DMS53 treated with DMSO at 0.1 percent for 48 hours (cell line): ENCODE data around the gene FOXD2.

Source experiments
- DNase-seq: peaks from one replicate; lab custom pipeline; 2025; ENCODE audit not compliant: unreplicated experiment; lab: John Stamatoyannopoulos, UW

FOXD2 gene

DNA sequence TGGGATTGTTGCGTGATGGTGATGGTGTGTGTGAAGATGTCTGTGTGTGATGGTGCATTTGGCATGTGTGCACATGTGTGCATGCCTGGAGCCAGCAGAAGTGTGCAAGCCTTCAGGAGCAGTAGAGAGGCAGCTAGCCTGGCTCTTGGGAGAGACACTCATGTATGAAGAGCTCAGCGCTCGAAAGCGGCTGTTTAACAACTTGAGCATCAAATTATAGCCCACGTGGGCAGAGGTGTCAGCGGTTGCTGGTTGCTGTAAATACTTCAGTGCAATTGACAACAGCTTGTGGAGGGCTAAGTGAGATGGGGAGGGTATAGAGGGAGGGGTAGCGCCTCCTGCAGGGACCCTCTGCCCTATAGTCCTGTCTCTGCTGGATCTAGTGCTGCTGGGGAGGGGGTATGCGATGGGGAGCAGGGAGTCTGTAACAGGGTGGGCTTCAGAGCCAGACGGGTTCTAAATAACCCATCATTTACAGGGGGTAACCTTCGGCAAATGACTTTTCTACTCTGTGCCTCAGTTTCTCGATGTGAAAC lies 21.5 kb downstream of the FOXD2 start:
- no peak for DNase-seq

GRCh38 chr1:47460040-47460439 lies 22.2 kb downstream of the FOXD2 start:
- DNase-seq, result no peak

GRCh38 chr1:47460456-47460855 lies 22.6 kb downstream of the FOXD2 start:
- DNase-seq, result no peak

- no peak for DNase-seq
These were observed 27.8 kb downstream of the FOXD2 start for GRCh38 chr1:47465605-47466004.

GRCh38 chr1:47468709-47469389 lies 31.0 kb downstream of the FOXD2 start:
- DNase-seq, result no peak

GRCh38 chr1:47469390-47469759 lies 31.5 kb downstream of the FOXD2 start:
- DNase-seq, result no peak

DNA sequence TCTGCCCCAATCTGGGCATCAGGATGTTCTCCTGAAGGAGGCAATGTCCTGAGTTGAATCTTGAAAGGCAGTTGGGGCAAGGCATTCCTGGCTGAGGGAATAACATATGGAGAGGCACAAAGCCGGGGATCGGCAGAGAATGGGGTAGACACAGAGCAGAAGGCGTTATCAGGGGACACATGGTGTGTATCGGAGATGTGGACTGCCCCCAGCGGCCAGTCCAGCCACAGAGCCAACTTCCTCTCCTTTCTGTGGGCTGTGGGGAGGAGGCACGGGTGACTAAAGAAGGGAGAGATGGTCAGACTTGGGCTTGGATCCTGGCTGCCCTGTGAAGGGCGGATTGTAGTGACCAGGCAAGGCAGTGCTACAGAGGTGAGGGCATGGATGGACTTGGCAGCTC lies 32.1 kb downstream of the FOXD2 start:
- no peak for DNase-seq

- DNase-seq, result no peak
These were observed 33.3 kb downstream of the FOXD2 start for GRCh38 chr1:47471163-47471562.

DNA sequence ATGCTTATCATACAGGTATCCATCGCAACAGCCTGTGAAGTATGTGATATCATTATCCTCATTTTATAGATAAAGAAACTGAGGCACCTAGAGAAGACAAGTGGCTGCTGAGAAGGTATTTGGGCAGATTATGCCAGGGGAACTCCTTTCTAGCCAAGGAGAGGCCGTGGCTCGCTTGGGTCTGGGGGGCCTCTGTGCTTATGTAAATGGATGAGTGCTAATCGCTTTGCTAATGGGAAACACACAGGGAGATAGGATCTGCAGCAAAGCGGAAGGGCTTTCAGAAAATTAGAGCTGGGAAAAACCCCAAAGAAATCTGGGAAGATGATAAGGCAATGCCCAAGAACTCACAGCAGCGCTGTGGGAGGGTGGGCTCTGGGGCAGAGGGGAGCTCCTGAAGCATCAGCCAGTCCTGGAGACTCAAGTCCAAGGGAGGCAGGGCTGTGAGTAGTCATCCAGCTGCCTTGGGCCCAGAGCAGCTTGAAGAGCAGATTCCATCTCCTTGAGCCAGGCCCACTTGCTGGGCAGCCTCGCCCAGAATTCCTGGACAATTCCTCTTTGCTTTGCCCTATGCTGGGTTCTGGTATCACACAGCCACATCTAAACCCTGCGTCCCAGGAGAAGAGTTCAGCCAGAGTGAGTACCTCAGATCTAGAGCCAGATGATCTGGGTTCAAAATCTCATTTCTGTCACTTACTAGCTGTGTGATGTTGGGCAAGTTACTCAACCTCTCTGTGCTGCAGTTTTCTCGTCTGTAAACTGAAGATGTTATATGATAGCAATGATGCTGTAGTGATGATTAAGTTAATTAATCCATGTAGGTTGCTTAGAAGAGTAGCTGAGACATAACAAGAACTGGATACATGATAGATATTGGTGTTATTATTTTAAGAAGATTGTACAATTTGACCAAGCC lies 36.7 kb downstream of the FOXD2 start:
- DNase-seq, result no peak

GRCh38 chr1:47477595-47478080 lies 39.8 kb downstream of the FOXD2 start:
- DNase-seq, result no peak

GRCh38 chr1:47478090-47478489 lies 40.2 kb downstream of the FOXD2 start:
- DNase-seq, result peak; percentile 56

- DNase-seq, result no peak
These were observed 41.8 kb downstream of the FOXD2 start for GRCh38 chr1:47479664-47480063.

DNA sequence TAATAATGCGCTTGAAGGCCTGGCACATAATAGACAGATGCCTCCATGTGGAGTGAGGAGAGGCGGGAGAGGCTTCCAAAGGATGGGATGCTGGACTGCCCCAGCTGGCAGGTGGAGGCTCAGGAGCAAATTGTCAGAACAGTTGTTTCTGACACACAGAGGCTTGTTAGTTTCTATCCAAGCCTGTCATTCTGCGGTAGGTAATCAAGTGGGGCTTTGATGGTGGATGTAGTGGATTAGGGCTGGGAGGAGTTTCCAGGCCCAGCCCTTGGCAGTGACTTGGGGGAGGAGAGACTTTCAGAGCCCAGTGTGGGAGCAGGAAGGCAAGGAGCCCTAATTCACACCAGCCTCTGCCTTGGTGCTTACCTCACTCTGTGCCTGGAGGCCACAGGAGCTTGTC lies 44.1 kb downstream of the FOXD2 start:
- no peak for DNase-seq

DNA sequence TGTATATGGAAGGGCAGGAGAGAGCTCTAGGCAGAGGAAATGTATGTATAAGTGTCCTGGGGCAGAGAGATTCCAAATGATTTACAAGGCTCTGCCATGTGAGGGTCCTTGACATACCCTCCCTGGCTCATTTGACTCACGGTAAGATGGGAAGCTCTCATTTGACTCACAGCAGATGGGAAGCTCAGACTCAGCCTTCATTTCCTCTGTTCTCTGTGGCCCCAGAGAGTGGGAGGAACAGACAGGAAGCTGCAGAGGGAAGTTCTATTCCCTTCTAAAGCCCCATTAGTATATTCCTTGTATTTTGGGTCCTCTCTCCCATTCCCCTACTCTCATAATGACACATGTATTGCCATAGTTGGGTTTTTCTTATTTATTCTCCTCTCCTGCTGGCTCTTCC lies 44.9 kb downstream of the FOXD2 start:
- no peak for DNase-seq

DNA sequence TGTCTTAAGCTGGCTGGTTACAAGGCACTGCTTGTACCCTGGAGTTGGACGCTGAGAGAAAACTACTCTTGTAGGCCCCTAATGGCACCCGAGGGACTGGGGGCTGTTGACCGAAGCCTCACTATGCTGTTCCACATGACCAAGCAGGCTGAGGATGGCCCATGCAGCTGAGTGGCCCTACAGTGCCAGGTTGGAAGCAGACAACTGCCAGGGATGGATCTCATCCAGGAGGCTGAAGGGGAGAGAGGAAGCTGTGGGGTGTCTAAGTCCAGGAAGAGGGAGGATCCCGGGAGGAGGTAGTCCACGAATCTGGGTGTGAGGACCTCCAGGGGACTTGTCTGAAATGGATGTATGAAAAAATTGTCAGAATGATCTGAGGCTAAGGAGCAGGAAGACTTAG lies 45.8 kb downstream of the FOXD2 start:
- no peak for DNase-seq

DNA sequence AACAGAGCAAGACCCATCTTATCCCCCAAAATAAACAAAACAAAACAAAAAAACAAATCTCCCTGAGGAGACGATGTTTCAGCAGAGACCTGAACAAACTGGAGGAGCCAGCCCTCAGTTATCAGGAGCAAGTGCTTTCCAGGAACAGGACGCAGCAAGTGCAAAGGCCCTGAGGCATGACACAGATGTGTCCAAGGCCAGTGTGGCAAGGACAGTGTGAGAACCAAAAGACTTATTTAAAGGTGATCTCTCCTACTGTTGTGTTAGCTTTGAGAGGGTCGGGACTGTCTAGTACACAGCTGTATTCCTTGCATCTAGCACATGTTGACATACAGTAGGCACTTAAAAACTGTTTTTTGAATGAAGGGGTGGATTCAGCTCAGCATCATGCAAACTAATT lies 48.0 kb downstream of the FOXD2 start:
- no peak for DNase-seq

GRCh38 chr1:47487332-47487731 lies 49.5 kb downstream of the FOXD2 start:
- no peak for DNase-seq

DNA sequence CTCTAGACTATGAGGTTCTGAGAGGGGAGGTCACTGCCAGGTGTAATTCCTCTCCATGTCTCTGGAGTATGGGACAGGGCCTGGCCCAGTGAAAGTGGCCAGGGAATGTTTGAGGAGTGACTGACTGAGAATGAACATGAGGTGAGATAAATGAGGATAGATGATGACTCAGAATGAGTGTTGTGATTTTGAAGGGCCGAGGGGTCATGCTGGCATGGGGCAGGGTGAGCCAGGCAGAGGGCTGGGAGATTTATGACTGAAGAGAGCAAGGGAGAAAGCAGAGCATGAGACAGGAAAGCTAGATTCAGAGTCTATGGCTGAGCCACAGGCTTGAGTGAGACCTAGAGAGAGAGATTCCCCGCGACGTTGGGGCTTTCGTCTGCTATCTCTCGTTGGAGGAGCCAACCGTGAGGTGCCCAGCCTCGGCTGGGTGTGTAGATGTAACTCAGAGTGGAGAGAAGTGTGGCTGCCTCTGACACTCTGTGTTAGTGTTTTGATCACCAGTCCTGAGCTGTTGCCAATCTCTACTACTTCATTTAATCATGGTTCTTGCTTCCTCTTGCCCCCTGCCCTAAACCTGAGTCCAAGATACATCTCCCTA lies 50.1 kb downstream of the FOXD2 start:
- no peak for DNase-seq
